Left renal pelvis (tissue), 4 donors: ENCODE measurements around the gene GPR160. TPM values are rescaled to one million over a fixed set of nuclear protein-coding genes. Genes with fewer than 3 reads are reported as not detected.

Experiments used
- DNase-seq, 4 donors: peaks; one replicate each; pipeline ENCODE4 v3.0.0-alpha.2; 2013; ENCODE audit warnings: low read depth in 4 of 4, low spot score in 3 of 4
- polyA plus RNA-seq, 4 donors: library from polyadenylated mRNA; unstranded; fragments of 120-200 nt; gene quantifications; one replicate each; pipeline ENCODE4 v1.2.1, GENCODE V29; 2013; ENCODE audit not compliant: insufficient read length in 4 of 4

Gene GPR160
- polyA plus RNA-seq, 4 donors = 2.9 to 45.7 (median 40.6) TPM

GRCh38 chr3:170062769-170063168 is 25.0 kb downstream of the GPR160 start:
- DNase-seq = no peak

DNA sequence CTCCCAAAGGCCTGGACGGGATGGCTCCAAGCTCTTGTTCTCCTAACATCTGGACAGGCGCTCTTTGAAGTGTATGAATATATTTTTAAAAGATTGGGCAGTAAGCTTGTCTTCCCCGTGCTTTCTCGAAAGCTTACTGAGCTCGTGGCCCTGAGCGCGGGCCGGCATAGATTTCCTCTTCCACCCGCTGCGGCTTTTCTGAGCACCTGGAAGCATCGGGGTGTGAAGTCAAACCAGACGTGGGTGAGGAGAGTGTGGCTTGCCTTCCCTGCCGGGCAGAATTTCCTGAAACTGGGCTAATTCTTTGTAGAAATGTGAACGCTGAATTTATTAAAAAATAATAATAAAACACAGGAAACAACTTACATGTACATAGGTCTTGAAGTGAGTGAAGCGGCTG is 25.9 kb downstream of the GPR160 start:
- DNase-seq = no peak

DNA sequence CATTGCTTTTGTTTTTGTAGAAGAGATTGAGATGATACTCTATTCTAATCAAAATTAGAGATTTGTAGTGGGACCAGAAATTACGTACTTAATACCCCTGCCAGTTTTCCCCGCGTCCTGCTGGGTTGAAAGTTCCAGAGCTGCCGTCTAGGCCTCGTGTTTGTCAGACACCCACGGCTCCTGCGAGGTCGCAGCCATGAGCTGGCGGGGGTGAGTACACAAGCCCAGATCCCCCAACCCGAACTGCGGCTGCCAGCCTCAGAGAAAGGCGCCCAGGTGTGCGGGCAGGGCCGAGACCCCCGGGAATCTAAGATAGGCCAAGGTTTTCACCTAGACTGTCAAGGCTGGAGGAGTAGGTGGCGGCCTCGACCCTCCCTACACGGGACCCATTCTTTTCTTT is 26.3 kb downstream of the GPR160 start:
- DNase-seq = no peak

DNA sequence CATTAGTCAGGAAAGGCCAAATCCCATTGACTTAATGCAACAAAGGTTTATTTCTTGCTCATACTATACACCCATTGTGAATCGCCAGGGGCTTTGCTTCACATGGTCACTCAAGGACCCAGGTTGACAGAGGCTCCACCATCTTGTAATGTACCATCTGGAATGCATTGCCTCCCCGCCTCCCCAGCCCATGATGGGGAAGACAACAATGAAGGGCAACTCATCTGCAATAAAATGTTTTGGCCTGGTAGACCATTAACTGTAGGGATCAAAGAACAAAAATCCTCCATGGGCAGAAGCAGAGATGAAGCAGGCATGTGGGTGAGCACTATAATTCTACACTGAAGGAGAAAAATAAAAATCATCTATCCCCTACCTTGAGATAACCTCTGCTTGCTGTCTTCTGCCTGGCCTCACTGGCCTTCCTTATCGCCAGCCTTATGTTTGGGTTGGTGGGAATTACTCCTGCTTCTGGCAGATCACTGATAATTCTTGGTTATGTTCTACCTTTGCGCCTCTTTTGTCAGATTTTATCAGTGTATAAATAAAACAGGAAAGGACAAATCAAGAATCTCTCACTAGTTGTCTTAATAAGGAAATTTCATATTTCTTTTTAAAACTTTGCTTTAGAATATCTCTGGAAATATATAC is 37.8 kb downstream of the GPR160 start:
- DNase-seq = no peak

- DNase-seq = no peak
Measured at GRCh38 chr3:170076715-170077238, 39.0 kb downstream of the GPR160 start.

DNA sequence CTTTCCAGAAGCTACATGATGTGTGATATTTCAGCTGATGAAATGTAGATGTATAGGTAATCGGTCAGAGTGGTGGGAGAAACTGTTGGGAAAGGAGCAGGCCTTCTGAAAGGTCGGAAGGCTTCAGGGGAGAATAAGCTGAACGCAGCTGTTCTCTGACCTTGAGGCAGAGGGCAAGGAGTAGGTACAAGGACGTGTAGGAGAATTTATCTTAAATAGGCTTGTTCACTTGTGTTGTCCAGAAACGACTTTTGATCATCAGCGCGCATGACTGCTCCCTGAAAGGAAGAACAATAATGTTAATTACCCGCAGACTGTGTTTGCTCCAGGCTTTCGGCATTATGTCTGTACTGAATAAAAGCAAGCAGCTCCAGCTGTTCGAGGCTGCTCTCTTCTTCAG is 39.6 kb downstream of the GPR160 start:
- no peak for DNase-seq

DNA sequence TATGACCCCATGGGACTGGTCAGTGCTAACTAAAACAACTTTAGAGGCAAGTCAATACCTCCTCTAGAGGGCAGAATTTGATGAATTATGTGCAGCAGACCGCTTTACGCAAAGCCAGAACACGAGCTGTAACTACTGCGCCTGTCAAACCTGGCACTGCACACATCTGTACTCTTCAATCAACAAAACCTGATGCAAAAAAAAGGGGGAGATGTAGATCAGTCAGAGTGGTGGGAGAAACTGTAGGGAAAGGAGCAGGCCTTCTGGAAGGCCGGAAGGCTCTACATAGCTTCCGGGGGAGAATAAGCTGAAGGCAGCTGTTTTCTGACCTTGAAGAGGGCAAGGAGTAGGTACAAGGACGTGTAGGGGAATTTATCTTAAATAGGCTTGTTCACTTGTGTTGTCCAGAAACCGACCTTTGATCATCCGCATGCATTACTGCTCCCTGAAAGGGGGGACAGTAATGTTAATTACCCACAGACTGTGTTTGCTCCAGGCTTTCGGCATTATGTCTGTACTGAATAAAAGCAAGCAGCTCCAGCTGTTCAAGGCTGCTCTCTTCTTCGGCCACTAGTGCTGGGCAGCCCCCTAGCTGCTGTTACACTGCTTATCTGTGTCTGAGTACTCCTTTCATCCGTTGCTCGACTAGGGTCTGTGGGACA is 41.0 kb downstream of the GPR160 start:
- DNase-seq = peak in 1 of 4 donors; percentile 14

- peak in 1 of 4 donors; percentile 15 for DNase-seq
Measured at GRCh38 chr3:170079536-170080165, 41.9 kb downstream of the GPR160 start.

DNA sequence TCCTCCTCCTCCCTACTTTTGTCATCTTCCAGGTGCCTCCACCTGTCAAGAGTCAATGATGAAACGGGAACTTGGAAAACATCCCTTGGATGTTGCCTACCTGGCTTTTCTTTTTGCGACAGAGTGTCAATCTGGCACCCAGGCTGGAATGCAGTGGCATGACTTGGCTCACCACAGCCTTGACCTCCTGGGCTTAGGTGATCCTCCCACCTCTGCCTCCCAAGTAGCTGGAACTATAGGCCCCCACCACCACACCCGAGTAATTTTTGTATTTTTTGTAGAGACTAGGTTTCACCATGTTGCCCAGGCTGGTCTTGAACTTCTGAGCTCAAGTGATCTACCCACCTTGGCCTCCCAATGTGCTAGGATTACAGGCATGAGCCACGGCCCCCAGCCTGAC is 42.8 kb downstream of the GPR160 start:
- DNase-seq = no peak

DNA sequence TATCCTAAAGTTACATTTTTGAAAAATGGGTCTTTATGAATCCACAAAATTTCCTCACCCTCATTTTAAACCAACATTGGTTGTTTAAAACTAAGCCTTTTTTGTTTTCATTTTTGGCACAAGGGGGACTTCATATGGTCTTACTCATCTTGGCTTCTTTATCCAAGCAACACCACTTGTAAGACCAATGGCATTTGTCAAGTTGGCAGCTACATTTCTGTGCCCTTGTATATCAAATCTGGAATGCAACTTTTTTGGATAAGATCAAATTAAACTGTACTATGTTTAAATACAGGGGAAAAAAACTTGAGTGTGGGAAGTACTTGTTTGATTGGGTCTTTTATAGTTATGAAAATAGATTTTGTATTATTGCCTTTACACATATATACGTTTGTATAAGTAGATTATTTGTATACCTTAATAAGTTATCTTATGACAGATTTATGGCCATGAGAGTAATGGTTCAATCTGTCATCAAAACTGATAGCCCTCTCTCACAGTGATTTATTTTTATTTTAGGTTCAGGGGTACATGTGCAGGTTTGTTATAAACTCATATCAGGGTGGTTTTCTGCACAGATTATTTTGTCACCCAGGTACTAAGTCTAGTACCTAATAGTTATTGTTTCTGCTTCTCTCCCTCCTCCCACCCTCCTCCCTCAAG is 43.4 kb downstream of the GPR160 start:
- DNase-seq = no peak

DNA sequence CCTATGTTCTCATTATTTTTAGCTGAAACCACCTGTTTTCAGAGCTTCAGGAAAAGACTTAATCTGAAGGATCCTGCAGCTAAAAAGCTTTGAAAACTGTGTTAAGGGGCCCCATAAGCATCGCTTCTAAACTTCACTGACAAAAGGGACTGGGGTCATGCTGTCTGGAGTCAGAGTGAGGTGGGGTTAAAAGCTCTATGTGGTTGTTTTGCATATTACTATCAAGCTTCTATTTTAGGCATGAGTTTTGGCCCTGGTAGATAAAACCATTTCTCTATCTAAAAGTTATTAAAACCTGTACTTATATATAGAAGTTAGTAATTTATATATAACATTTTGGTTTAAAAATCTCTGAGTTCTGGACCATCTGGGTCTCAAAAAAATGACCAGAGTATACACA is 45.5 kb downstream of the GPR160 start:
- DNase-seq = no peak

DNA sequence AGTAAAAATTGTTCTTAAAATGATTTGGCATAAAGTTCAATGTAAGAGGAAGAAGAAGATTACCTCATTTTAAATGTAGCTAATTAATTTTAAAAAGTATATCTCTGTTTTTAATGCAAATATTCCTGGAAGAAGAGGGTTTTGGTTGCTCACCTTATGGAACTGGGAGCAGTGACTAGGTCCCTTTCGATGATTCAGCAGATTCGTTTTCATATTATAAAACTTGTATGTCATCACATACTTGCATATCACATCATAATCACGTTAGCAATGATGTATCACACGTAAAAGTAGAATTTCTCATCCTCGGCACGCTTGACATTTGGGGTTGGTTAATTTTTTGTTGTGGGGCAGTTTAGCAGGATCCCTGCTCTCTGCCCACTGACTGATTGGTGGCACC is 47.6 kb downstream of the GPR160 start:
- no peak for DNase-seq

DNA sequence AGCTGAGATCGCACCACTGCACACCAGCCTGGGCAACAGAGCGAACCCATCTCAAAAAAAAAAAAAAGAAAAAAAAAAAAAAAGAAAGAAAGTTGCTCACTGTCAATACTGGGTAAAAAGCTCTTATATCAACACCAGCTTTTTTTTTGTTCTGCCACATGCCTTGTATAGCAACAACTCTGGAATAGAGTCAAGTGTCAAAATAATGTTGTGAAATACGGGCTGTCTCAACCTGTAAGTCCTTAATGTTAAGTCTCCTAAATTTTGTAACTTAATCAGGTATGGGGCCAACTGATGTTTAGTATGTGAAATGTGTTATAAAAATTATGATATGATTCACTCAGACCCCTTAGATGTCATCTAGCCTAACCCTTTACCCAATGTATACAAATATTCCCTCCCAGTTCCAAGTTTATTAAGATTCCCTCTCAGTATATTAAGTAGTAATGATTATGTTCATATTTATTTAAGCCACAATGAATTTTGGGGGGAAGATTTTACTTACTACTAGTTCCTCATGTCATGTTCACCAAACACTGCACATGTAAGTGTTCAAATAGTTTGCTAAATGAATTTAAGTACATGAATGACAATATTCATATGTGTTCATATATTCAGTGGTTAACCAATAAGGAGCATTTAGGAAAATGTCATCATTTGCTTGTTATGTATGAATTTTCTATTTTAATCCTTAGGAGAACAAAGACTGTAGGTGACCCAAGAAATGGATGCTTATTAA is 52.2 kb downstream of the GPR160 start:
- DNase-seq = no peak

GRCh38 chr3:170090601-170090981 is 52.8 kb downstream of the GPR160 start:
- no peak for DNase-seq

DNA sequence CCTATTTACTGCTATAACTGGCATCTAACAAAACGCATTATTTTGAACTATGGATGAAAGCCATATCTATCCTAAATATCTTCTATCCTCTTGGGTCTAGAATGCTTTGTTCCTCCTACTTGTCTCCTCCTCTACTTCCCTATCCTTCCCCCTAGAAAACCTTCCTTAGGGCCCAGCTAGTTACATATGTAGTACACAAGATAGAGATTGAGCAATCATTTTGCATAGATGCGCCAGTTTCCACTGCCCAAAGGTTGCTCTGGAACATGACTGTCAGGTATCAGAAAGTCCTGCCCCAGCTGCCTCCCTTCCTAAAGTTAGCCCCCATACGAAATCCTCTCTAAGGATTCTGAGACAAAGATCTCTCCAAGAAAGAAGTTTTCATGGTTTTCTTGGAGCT is 55.1 kb downstream of the GPR160 start:
- no peak for DNase-seq

DNA sequence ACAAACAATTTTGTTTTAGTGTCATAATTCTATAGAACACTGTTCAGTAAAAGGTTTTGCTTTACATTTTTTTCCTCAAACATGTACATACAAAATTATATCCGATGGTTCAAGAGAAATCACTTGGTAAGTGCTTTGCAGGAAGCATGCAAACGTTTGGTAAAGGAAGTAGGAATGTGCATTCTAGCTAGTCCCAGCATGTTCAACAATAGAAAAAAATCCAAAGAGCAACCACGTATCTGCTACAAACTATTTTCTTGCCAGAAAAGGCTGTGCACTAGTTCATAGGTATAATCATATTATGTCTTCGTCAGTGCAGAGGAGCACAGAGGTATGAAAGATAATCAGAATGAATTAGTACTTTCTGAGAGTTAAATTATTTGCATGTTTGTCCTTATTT is 58.0 kb downstream of the GPR160 start:
- no peak for DNase-seq

- no peak for DNase-seq
Measured at GRCh38 chr3:170096342-170096741, 58.5 kb downstream of the GPR160 start.

- no peak for DNase-seq
Measured at GRCh38 chr3:170098753-170099152, 61.0 kb downstream of the GPR160 start.

DNA sequence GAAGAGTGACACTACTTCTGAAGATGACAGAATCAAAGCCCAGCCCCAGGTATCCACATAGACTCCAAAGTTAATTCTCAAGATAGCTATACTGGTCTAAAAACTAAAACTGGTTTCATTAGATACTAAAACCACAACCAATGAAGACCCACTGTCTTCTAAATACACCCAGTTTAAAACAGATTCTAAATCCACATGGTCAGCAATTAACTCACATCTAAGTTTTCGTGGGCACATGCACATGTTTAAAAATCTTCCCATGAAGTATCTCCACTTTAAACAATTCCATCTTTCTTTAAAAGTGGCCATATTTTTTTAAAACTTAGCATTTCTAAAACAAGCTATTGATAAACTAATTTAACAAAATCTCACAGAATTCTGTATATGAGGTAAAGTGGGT is 63.1 kb downstream of the GPR160 start:
- DNase-seq = no peak

- DNase-seq = no peak
Measured at GRCh38 chr3:170102431-170102830, 64.6 kb downstream of the GPR160 start.

GRCh38 chr3:170107941-170108340 is 70.1 kb downstream of the GPR160 start:
- DNase-seq = no peak
